HG02870 (cell line): ENCODE measurements around the gene SBF2.
A peak's percentile ranks its signal among the peaks of the same experiment; 100 is the strongest.
"Not testable (repeated sequence)": the region's sequence is repeated elsewhere in the genome, so short reads cannot be mapped to it uniquely, and the experiment has no call there.

Experiments used
- ATAC-seq: cut with Tn5 transposase; IDR thresholded peaks from one replicate; pipeline ENCODE4 v1.9.1; 2021; ENCODE audit warnings: mild to moderate bottlenecking, moderate library complexity; ENCODE audit not compliant: unreplicated experiment

The SBF2 gene

GRCh38 chr11:9973921-9974320 lies 320.1 kb downstream of the SBF2 start:
- no peak for ATAC-seq

- no peak for ATAC-seq
Measured at GRCh38 chr11:9972989-9973388, 321.0 kb downstream of the SBF2 start.

DNA sequence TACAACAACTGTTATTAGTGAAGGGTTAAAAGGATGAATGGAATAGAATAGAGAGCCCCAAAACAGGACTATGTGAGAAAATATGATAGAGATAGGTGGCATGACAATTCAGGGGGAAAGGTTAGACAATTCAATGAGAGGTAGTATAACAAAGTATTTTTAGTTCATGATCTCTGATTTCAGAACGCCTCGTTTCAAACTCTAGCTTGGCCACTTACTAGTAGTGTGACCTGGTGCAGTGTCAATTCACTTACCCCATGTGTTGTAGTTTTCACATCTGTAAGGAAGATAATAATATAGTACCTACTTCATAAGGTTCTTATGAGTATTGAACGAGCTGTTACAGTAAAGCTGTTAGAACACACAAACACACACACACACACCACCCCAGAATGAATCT lies 322.1 kb downstream of the SBF2 start:
- ATAC-seq, result no peak

DNA sequence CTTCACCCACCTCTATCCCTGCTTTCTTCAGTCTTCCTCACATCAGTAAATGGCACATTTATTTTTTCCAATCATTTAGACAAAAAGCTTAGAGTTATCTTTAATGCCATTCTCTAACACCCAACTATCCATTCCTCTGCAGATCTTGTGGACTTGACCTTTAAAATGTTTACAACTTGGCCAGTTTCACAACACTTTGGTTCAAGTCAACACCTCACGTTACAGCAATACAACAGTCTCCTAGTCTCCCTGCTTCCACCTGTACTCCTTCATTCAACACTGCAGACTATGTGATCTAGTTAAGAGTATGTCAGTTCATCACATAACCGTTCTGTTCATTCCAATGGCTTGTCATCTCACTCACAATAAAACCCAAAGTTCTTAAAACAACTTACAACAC lies 325.0 kb downstream of the SBF2 start:
- ATAC-seq, result no peak

DNA sequence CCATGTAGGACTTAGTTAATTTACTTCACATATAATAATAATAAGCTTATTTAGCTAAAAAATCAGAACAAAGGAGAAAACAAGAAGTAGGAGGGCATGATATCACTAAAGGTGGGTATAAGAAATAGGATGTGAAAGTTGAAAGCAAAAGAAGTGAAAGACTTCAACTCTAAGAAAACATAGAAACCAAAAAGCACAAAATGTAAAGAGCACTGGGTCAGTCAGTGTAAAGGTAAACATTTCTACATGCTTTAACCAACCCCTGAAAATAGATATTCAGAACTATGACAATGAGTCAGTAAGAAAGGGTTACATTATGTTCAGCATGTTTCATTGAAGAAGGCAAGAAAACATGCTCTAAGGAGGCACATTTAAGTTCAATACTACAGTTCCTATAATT lies 331.3 kb downstream of the SBF2 start:
- peak; percentile 96 for ATAC-seq

GRCh38 chr11:9957072-9957471 lies 336.9 kb downstream of the SBF2 start:
- ATAC-seq, result no peak

DNA sequence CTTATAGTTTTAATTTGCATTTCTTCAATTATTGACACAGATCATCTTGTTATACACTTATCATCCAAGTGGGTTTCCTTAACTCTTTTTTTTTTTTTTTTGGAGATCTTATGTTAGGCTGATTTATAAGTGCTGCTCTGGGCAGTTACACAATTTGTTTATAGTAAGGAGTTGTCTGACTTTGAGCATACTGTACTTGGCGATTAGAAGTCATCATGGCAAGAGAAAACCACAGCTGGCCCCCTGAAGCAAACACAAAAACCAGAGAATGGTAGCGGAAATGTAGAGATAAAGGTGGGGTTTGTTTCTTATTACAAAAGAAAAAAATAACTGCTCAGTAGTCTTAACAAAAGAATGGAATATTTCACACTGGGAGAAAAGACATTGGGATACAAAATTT lies 337.5 kb downstream of the SBF2 start:
- ATAC-seq, result no peak

DNA sequence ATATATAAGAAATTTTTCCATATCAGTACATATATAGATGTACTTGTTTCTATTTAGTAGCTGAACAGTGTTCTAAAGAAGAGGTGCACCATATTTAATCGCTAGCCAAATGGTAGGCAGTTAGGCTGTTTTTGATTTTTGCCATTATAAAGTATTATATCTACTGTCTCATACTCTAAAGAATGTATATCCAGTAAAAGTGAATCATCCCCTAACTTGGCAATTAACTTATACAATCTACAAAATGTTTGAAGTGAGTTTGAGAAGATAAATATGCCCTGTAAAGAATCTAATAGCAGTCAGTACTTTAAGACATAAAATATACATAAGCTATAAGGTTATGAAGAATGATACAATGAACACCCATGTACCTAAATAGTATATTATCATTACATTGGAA lies 338.6 kb downstream of the SBF2 start:
- ATAC-seq, result no peak

DNA sequence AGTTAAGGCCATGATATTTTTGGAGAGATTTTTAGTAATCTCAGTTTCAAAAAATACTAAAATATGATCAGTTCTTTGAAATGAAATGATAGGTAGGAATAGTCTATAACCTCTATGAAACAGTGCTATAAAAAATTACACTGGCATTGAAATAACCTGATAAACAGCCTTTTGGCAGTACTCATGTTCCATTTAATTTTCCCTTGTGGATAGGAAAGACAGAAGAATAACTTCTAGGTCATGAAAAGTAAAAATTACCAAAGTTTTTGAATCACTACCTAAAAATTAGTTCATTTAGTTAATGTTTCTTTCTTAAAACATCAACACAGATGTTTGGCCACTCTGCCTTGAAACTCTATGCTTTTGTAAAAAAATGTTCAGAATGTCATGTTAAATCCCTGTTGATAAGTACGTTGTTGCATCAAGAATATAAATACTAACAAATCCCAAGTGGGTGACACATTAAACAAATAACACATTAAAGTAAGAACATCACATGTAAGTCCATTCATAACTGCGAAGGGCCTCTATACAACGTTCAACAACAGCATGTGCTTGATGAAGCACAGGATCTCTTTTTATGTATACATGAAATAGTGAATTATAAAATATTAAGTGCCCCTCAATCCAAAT lies 339.9 kb downstream of the SBF2 start:
- no peak for ATAC-seq

GRCh38 chr11:9952511-9953196 lies 341.4 kb downstream of the SBF2 start:
- ATAC-seq, result no peak

- ATAC-seq, result no peak
Measured at GRCh38 chr11:9951807-9952206, 342.2 kb downstream of the SBF2 start.

DNA sequence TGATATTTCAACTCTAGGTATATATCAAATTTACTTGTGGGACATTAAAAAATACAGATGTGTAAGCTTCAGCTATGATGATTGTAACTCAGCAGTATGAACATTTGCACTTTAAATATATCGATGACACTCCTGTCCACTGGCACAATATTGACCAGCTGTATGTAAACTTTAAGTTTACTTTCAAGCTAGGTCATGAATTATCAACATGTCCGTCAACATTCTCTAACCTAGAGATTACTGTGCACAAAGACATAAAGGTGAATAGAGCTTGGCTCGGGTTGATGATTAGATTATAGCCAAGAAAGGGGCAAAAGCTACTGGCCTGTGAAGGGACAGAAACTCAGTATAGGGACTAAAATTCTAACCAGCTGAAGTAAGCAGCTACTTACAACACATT lies 343.6 kb downstream of the SBF2 start:
- no peak for ATAC-seq

DNA sequence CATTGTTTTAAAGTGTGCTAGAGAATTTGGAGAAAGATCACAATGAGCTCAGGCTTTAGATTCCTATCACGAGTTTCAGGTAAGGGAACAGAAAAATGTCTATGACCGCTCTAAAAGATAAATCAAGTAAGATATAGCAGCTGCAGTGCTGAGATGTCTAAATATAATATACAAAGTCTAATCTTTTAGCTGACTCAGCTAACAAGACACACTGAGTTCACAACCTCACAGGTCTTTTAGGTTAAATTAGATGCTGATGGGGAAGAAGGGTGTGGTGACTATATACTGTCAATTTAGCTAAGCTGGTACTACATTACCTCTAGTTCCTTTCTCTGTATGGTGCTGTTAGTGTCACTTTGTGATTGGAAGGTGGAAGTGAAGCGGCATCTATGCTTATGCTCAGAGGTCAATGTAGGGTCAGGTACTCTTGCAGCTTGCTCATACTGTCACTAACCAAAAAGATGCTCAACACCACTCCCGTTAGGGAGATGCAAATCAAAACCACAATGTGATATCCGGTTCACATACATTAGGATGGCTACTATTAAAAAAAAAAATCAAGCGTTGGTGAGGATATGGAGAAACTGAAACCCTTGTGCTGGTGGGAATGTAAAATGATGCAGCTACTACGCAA lies 346.7 kb downstream of the SBF2 start:
- ATAC-seq, result peak; percentile 74

- not testable (repeated sequence) for ATAC-seq
Measured at GRCh38 chr11:9945680-9946079, 348.3 kb downstream of the SBF2 start.

- no peak for ATAC-seq
Measured at GRCh38 chr11:9943386-9944110, 350.5 kb downstream of the SBF2 start.

DNA sequence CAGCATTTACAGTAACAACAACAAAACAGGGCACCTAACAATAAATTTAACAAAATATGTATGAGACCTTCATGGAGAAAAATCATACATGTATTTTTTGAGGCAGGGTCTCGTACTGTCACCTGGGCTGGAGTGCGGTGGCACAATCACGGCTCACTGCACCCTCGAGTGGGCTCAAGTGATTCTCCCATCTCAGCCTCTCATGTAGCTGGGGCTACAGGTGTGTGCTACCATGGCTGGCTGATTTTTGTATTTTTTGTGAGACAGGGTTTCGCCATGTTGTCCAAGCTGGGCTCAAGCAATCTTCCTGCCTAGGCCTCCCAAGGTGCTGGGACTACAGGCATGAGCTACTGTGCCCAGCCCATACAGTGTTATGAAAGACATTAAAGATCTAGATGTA lies 352.0 kb downstream of the SBF2 start:
- ATAC-seq, result no peak

GRCh38 chr11:9939150-9939549 lies 354.9 kb downstream of the SBF2 start:
- not testable (repeated sequence) for ATAC-seq

GRCh38 chr11:9936754-9937153 lies 357.3 kb downstream of the SBF2 start:
- no peak for ATAC-seq

DNA sequence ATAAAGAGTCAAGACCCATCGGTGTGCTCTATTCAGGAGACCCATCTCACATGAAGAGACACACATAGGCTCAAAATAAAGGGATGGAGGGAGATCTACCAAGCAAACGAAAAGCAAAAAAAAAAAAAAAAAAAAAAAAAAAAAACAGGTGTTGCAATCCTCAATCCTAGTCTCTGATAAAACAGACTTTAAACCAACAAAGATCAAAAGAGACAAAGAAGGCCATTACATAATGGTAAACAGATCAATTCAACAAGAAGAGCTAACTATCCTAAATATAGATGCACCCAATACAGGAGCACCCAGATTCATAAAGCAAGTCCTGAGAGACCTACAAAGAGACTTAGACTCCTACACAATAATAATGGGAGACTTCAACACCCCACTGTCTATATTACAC lies 361.2 kb downstream of the SBF2 start:
- ATAC-seq, result not testable (repeated sequence)

DNA sequence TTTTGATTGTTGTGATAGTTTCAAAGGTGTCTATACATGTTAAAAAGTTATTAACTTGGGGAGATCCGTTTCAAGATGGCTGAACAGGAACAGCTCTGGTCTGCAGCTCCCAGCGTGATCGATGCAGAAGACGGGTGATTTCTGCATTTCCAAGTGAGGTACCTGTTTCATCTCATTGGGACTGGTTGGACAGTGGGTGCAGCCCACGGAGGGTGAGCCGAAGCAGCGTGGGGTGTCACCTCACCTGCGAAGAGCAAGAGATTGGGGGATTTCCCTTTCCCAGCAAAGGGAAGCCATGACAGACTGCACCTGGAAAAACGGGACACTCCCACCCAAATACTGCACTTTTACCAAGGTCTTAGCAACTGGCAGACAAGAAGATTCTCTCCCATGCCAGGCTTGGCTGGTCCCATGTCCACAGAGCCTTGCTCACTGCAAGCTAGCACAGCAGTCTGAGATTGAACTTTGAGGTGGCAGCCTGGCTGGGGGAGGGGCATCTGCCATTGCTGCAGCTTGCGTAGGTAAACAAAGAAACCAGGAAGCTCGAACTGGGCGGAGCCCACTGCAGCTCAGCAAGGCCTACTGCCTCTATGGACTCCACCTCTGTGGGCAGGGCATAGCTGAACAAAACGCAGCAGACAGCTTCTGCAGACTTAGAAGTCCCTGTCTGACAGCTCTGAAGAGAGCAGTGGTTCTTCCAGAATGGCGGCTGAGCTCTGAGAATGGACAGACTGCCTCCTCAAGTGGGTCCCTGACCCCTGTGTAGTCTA lies 363.3 kb downstream of the SBF2 start:
- not testable (repeated sequence) for ATAC-seq

GRCh38 chr11:9927670-9928069 lies 366.3 kb downstream of the SBF2 start:
- no peak for ATAC-seq
